OCI-LY1 (cell line): Measurements from ENCODE around the gene PCP2.

Source experiments
- CTCF ChIP-seq: fragments of 200-600 bp; sonication (generic), shearing (Covaris generic); IDR thresholded peaks from 2 replicates; pipeline ENCODE4 v1.5.1; 2017; ENCODE audit warnings: mild to moderate bottlenecking, antibody characterized with exemption, low read length, moderate library complexity, mixed read lengths
- EZH2 ChIP-seq: fragments of 200-600 bp; sonication (generic), shearing (Covaris generic); IDR thresholded peaks from 2 replicates; pipeline ENCODE4 v1.8.0; 2017; ENCODE audit warnings: borderline replicate concordance, mixed run types, mild to moderate bottlenecking, antibody characterized with exemption, low read length, moderate library complexity, mixed read lengths

- no peak for TF ChIP-seq CTCF
- no peak for TF ChIP-seq EZH2
Observed at GRCh38 chr19:7670790-7671189, 37.3 kb upstream of the PCP2 start.
